ENCODE measurements around the gene PLP2.
A peak's percentile ranks its signal among the peaks of the same experiment; 100 is the strongest.
"Not testable (repeated sequence)": the region's sequence is repeated elsewhere in the genome, so short reads cannot be mapped to it uniquely, and the experiment has no call there.

The PLP2 gene

DNA sequence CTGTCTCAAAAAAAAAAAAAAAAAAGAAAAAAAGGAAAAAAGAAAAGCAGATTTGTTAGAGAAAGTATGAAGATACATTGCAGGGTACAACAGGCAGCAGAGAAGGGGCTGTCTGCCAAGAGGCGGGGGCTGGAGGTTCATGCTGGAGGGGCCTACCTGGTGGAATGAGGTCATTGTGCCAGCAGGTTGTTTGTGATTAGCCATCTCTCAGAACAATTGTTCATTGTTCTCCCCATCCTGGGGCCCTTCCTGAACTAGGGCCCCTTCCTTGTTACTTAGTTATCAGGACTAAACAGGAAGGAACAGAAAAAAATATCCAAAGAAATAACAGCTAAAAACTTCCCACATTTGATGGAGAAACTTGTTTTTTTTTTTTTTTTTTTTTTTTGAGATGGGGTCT, 34.2 kb upstream of the PLP2 start:
- Histone ChIP-seq H3K36me3 (ENCODE audit: control insufficient read depth, insufficient read depth, low read length) (no peaks in the 10 kb centered on the region), H2BK5ac (ENCODE audit: low read length) (no peak overlapping the region), H2AK5ac (ENCODE audit: low read length) (no peak overlapping the region), H2BK15ac (replicated peaks; ENCODE audit: low read depth) (no peak overlapping the region), H4K5ac (ENCODE audit: low read length) (no peak overlapping the region), H3K4ac (ENCODE audit: low read depth, low read length) (no peak overlapping the region), H3K4me1 (ENCODE audit: control insufficient read depth, low read depth, low read length) (no peaks in the 10 kb centered on the region), H3K4me3 (ENCODE audit: low read length) (no peak overlapping the region), H3K4me2 (ENCODE audit: low read length) (no peak overlapping the region), H3K18ac (ENCODE audit: low read length) (no peak overlapping the region), H3K23ac (ENCODE audit: low read length) (no peak overlapping the region), H3K27me3 (ENCODE audit: insufficient read depth, low read length, poor library complexity) (no peaks in the 10 kb centered on the region), H3K79me1 (ENCODE audit: low read length) (no peaks in the 10 kb centered on the region), H3K56ac (ENCODE audit: low read length) (no peak overlapping the region), H2BK120ac (ENCODE audit: low read depth, low read length) (no peak overlapping the region), H3K79me2 (ENCODE audit: control insufficient read depth, insufficient read depth, low read length) (no peaks in the 10 kb centered on the region), H3K9ac (ENCODE audit: low read length) (no peak overlapping the region), H4K8ac (ENCODE audit: low read depth, low read length) (no peak overlapping the region), H3K27ac (ENCODE audit: low read depth, low read length) (no peak overlapping the region)
- WGBS (ENCODE audit: extremely low coverage, insufficient coverage, low lambda C conversion rate) = no CpG with 5 or more reads among the region's 1 CpG
- DNase-seq = peak; percentile 29

DNA sequence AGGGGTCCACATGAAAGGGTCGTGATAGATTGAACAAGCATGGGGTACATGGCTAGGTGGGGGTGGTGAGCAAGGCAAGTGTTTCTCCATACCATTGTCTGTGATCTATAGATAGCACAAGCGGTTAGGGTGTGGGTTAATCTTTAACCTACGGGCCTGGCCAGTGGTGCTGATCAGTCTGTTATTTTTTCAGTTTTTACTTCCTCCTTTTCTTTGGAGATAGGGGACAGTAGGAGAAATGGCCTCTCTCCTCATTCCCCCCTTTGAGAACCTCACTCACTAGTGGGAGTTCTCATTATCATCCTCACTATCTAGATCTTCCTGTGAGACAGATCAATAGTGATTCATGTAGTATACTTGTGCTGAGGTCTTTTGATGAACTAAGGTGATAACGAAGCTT, 32.0 kb upstream of the PLP2 start:
- Histone ChIP-seq H3K36me3 (ENCODE audit: control insufficient read depth, insufficient read depth, low read length) (no peaks in the 10 kb centered on the region), H3K4me3 (ENCODE audit: low read length) (no peak overlapping the region), H3K18ac (ENCODE audit: low read length) (no peak overlapping the region), H2BK15ac (replicated peaks; ENCODE audit: low read depth) (no peak overlapping the region), H3K27me3 (ENCODE audit: insufficient read depth, low read length, poor library complexity) (no peaks in the 10 kb centered on the region), H4K8ac (ENCODE audit: low read depth, low read length) (no peak overlapping the region), H2BK120ac (ENCODE audit: low read depth, low read length) (no peak overlapping the region), H3K79me1 (ENCODE audit: low read length) (no peaks in the 10 kb centered on the region), H3K4me1 (ENCODE audit: control insufficient read depth, low read depth, low read length) (no peaks in the 10 kb centered on the region), H3K23ac (ENCODE audit: low read length) (no peak overlapping the region), H3K9ac (ENCODE audit: low read length) (no peak overlapping the region), H4K5ac (ENCODE audit: low read length) (no peak overlapping the region), H3K56ac (ENCODE audit: low read length) (no peak overlapping the region), H3K27ac (ENCODE audit: low read depth, low read length) (no peak overlapping the region), H2BK5ac (ENCODE audit: low read length) (no peak overlapping the region), H3K4me2 (ENCODE audit: low read length) (no peak overlapping the region), H2AK5ac (ENCODE audit: low read length) (no peak overlapping the region), H3K79me2 (ENCODE audit: control insufficient read depth, insufficient read depth, low read length) (no peaks in the 10 kb centered on the region), H3K4ac (ENCODE audit: low read depth, low read length) (no peak overlapping the region)
- WGBS (ENCODE audit: extremely low coverage, insufficient coverage, low lambda C conversion rate) = no CpG with 5 or more reads among the region's 4 CpGs
- no peak for DNase-seq

DNA sequence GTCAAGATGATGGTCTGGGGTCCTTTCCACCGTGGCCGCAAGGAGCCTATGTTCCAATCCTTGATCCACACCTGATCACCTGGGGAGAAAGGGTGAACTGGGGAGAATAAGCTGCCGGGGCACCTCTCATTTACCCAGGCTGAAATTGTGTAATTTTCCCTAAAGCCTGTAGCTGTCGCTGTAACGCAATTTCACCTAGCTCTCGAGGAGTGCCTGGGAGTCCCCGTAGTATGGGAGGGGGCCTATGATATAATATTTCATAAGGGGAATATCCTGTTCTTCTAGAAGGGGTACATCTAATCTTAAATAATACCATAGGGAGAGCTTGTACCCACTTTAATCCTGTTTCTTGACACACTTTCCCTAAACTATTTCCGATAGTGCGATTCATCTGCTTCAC, 29.4 kb upstream of the PLP2 start:
- H3K27me3 ChIP-seq (ENCODE audit: insufficient read depth, low read length, poor library complexity); H3K23ac ChIP-seq (ENCODE audit: low read length); H3K79me1 ChIP-seq (ENCODE audit: low read length); H3K36me3 ChIP-seq (ENCODE audit: control insufficient read depth, insufficient read depth, low read length); H3K9ac ChIP-seq (ENCODE audit: low read length); H3K4ac ChIP-seq (ENCODE audit: low read depth, low read length); H3K4me2 ChIP-seq (ENCODE audit: low read length); H2AK5ac ChIP-seq (ENCODE audit: low read length); H3K79me2 ChIP-seq (ENCODE audit: control insufficient read depth, insufficient read depth, low read length); H2BK120ac ChIP-seq (ENCODE audit: low read depth, low read length); H2BK5ac ChIP-seq (ENCODE audit: low read length); H3K27ac ChIP-seq (ENCODE audit: low read depth, low read length); H4K8ac ChIP-seq (ENCODE audit: low read depth, low read length); H2BK15ac ChIP-seq (replicated peaks; ENCODE audit: low read depth); H3K4me3 ChIP-seq (ENCODE audit: low read length); H3K4me1 ChIP-seq (ENCODE audit: control insufficient read depth, low read depth, low read length); H3K56ac ChIP-seq (ENCODE audit: low read length); H4K5ac ChIP-seq (ENCODE audit: low read length); H3K18ac ChIP-seq (ENCODE audit: low read length): not testable (repeated sequence)
- peak; percentile 19 for DNase-seq
- no CpG with 5 or more reads among the region's 9 CpGs for WGBS (ENCODE audit: extremely low coverage, insufficient coverage, low lambda C conversion rate)

DNA sequence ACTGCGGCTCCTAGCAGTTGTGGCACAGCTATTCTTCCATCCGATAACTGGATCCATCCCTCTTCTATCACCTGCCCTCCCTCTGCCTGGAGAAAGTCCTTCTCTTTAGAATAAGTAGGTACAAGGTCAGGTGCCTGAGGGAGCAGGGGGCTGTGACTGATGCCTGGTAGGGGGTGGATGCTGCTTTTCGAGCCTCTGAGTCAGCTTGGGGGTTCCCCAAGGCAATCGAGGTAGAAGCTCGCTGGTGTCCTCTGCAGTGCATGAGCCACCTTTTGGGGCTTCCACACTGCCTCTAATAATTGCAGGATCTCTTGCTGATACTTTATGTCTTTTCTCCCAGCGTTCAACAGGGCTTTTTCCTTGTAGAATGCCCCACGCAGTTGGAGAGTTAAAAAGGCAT, 28.5 kb upstream of the PLP2 start:
- DNase-seq; H3K23ac ChIP-seq (ENCODE audit: low read length); H3K4ac ChIP-seq (ENCODE audit: low read depth, low read length); H3K56ac ChIP-seq (ENCODE audit: low read length); H3K79me2 ChIP-seq (ENCODE audit: control insufficient read depth, insufficient read depth, low read length); H3K27ac ChIP-seq (ENCODE audit: low read depth, low read length); H3K4me3 ChIP-seq (ENCODE audit: low read length); H3K4me1 ChIP-seq (ENCODE audit: control insufficient read depth, low read depth, low read length); H3K4me2 ChIP-seq (ENCODE audit: low read length); H4K8ac ChIP-seq (ENCODE audit: low read depth, low read length); H3K18ac ChIP-seq (ENCODE audit: low read length); H3K9ac ChIP-seq (ENCODE audit: low read length); H2BK120ac ChIP-seq (ENCODE audit: low read depth, low read length); H2AK5ac ChIP-seq (ENCODE audit: low read length); H3K27me3 ChIP-seq (ENCODE audit: insufficient read depth, low read length, poor library complexity); H3K36me3 ChIP-seq (ENCODE audit: control insufficient read depth, insufficient read depth, low read length); H2BK5ac ChIP-seq (ENCODE audit: low read length); H4K5ac ChIP-seq (ENCODE audit: low read length); H2BK15ac ChIP-seq (replicated peaks; ENCODE audit: low read depth); H3K79me1 ChIP-seq (ENCODE audit: low read length): not testable (repeated sequence)
- no CpG with 5 or more reads among the region's 7 CpGs for WGBS (ENCODE audit: extremely low coverage, insufficient coverage, low lambda C conversion rate)

DNA sequence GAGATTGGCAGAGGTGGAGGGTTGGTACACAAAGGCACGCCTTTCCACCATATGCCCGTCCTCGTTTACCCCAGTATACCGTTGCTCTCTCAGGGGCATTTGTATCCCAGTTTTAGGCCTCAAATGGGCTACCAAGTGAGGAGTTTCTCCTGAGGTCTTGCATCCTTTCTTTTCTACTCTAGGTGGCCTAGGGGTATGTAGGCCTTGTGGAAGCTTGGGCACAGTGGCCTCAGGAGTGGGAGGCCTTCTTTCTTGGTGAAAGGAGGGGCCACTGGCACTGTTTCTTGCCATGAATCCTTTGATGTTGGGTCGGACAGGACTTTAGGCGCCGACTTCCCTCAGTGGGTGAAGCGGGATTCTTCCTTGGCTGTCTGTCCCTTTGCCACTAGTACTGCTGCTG, 24.4 kb upstream of the PLP2 start:
- no peak overlapping the region for H4K8ac ChIP-seq (ENCODE audit: low read depth, low read length)
- no peaks in the 10 kb centered on the region for H3K4me1 ChIP-seq (ENCODE audit: control insufficient read depth, low read depth, low read length)
- H3K36me3 ChIP-seq (ENCODE audit: control insufficient read depth, insufficient read depth, low read length) = no peaks in the 10 kb centered on the region
- no peak overlapping the region for H4K5ac ChIP-seq (ENCODE audit: low read length)
- no CpG with 5 or more reads among the region's 8 CpGs for WGBS (ENCODE audit: extremely low coverage, insufficient coverage, low lambda C conversion rate)
- H3K4me3 ChIP-seq (ENCODE audit: low read length) = no peak overlapping the region
- no peak overlapping the region for H2BK15ac ChIP-seq (replicated peaks; ENCODE audit: low read depth)
- no peak for DNase-seq
- no peak overlapping the region for H2BK5ac ChIP-seq (ENCODE audit: low read length)
- H3K79me1 ChIP-seq (ENCODE audit: low read length) = no peaks in the 10 kb centered on the region
- no peak overlapping the region for H3K23ac ChIP-seq (ENCODE audit: low read length)
- no peaks in the 10 kb centered on the region for H3K79me2 ChIP-seq (ENCODE audit: control insufficient read depth, insufficient read depth, low read length)
- no peak overlapping the region for H2AK5ac ChIP-seq (ENCODE audit: low read length)
- no peak overlapping the region for H3K27ac ChIP-seq (ENCODE audit: low read depth, low read length)
- no peak overlapping the region for H3K4ac ChIP-seq (ENCODE audit: low read depth, low read length)
- H3K27me3 ChIP-seq (ENCODE audit: insufficient read depth, low read length, poor library complexity) = no peaks in the 10 kb centered on the region
- H2BK120ac ChIP-seq (ENCODE audit: low read depth, low read length) = no peak overlapping the region
- H3K56ac ChIP-seq (ENCODE audit: low read length) = no peak overlapping the region
- H3K4me2 ChIP-seq (ENCODE audit: low read length) = no peak overlapping the region
- no peak overlapping the region for H3K18ac ChIP-seq (ENCODE audit: low read length)
- no peak overlapping the region for H3K9ac ChIP-seq (ENCODE audit: low read length)

DNA sequence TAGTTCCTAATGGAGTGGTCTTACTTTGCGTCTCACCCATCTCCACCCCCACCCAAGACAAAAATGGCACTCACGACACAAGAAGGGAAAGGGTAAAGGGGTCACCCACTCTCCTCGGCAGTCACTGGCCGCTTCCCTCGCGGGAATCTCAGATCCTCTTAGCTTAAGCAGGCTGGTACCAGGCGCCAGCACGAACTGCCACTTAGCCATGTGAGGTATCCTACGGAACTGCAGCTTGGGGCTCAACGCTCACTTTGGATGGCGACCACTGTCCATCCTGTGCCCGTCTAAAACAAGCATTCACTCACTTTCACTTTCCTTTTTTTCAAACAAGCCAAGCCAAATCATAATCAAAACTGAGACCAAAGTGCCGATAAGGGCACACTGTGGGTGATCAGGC, 23.8 kb upstream of the PLP2 start:
- H3K23ac ChIP-seq (ENCODE audit: low read length) = no peak overlapping the region
- no peak overlapping the region for H2AK5ac ChIP-seq (ENCODE audit: low read length)
- H3K4me2 ChIP-seq (ENCODE audit: low read length) = no peak overlapping the region
- H3K27me3 ChIP-seq (ENCODE audit: insufficient read depth, low read length, poor library complexity) = no peaks in the 10 kb centered on the region
- H2BK15ac ChIP-seq (replicated peaks; ENCODE audit: low read depth) = no peak overlapping the region
- WGBS (ENCODE audit: extremely low coverage, insufficient coverage, low lambda C conversion rate) = no CpG with 5 or more reads among the region's 13 CpGs
- H3K18ac ChIP-seq (ENCODE audit: low read length) = no peak overlapping the region
- no peak overlapping the region for H4K8ac ChIP-seq (ENCODE audit: low read depth, low read length)
- DNase-seq = no peak
- H2BK5ac ChIP-seq (ENCODE audit: low read length) = no peak overlapping the region
- no peaks in the 10 kb centered on the region for H3K4me1 ChIP-seq (ENCODE audit: control insufficient read depth, low read depth, low read length)
- no peak overlapping the region for H3K56ac ChIP-seq (ENCODE audit: low read length)
- no peak overlapping the region for H3K4ac ChIP-seq (ENCODE audit: low read depth, low read length)
- H3K4me3 ChIP-seq (ENCODE audit: low read length) = no peak overlapping the region
- no peaks in the 10 kb centered on the region for H3K79me2 ChIP-seq (ENCODE audit: control insufficient read depth, insufficient read depth, low read length)
- H2BK120ac ChIP-seq (ENCODE audit: low read depth, low read length) = no peak overlapping the region
- H3K36me3 ChIP-seq (ENCODE audit: control insufficient read depth, insufficient read depth, low read length) = no peaks in the 10 kb centered on the region
- H3K9ac ChIP-seq (ENCODE audit: low read length) = no peak overlapping the region
- no peak overlapping the region for H3K27ac ChIP-seq (ENCODE audit: low read depth, low read length)
- no peaks in the 10 kb centered on the region for H3K79me1 ChIP-seq (ENCODE audit: low read length)
- H4K5ac ChIP-seq (ENCODE audit: low read length) = no peak overlapping the region

All from mesendoderm (in vitro differentiated cells).